MM.1S (cell line): ENCODE results near the gene GLRA1.

Source experiments
- DNase-seq: peaks from one replicate; pipeline ENCODE4 v3.0.0-alpha.2; 2015
- H2AFZ ChIP-seq: fragments of 300-600 bp; sonication (generic); 2 replicates; pipeline ENCODE4 v1.6.0; 2016; ENCODE audit warnings: antibody characterized with exemption, low read length
- H3F3A ChIP-seq: fragments of 300-600 bp; sonication (generic); 2 replicates; pipeline ENCODE4 v1.6.1; 2016; ENCODE audit warnings: mild to moderate bottlenecking, antibody characterized with exemption, low read length, moderate library complexity, mixed read lengths; ENCODE audit not compliant: insufficient read depth
- H3K27ac ChIP-seq: fragments of 300-600 bp; sonication (generic); 2 replicates; pipeline ENCODE4 v1.5.1; 2016; ENCODE audit warnings: mild to moderate bottlenecking, low read length
- H3K27me3 ChIP-seq: fragments of 300-600 bp; sonication (generic); replicated peaks from 2 replicates; pipeline ENCODE4 v1.6.0; 2016; ENCODE audit warnings: low read length; ENCODE audit not compliant: insufficient read depth
- H3K36me3 ChIP-seq: fragments of 300-600 bp; sonication (generic); replicated peaks from 2 replicates; pipeline ENCODE4 v1.6.1; 2016; ENCODE audit warnings: mild to moderate bottlenecking, low read length, mixed read lengths; ENCODE audit not compliant: insufficient read depth
- H3K4me1 ChIP-seq: fragments of 300-600 bp; sonication (generic); 2 replicates; pipeline ENCODE4 v1.6.1; 2016; ENCODE audit warnings: low read length, mixed read lengths
- H3K4me2 ChIP-seq: fragments of 300-600 bp; sonication (generic); 2 replicates; pipeline ENCODE4 v1.6.0; 2016; ENCODE audit warnings: low read depth, low read length
- H3K4me3 ChIP-seq: fragments of 300-600 bp; sonication (generic); 2 replicates; pipeline ENCODE4 v1.5.1; 2016; ENCODE audit warnings: low read length, mixed read lengths
- H3K79me2 ChIP-seq: fragments of 300-600 bp; sonication (generic); 2 replicates; pipeline ENCODE4 v1.6.1; 2016; ENCODE audit warnings: mixed run types, low read length, mixed read lengths
- H3K9ac ChIP-seq: fragments of 300-600 bp; sonication (generic); 2 replicates; pipeline ENCODE4 v1.6.1; 2016; ENCODE audit warnings: low read length, mixed read lengths
- H3K9me2 ChIP-seq: fragments of 300-600 bp; sonication (generic); replicated peaks from 2 replicates; pipeline ENCODE4 v1.6.1; 2016; ENCODE audit warnings: mild to moderate bottlenecking, low read length, mixed read lengths; ENCODE audit not compliant: insufficient read depth
- H3K9me3 ChIP-seq: fragments of 300-600 bp; sonication (generic); replicated peaks from 2 replicates; pipeline ENCODE4 v1.6.1; 2016; ENCODE audit warnings: mild to moderate bottlenecking, low read length, mixed read lengths; ENCODE audit not compliant: insufficient read depth
- H4K20me1 ChIP-seq: fragments of 300-600 bp; sonication (generic); 2 replicates; pipeline ENCODE4 v1.6.1; 2016; ENCODE audit warnings: mild to moderate bottlenecking, low read length, moderate library complexity, mixed read lengths; ENCODE audit not compliant: insufficient read depth
- CTCF ChIP-seq: fragments of 300-600 bp; sonication (generic); IDR thresholded peaks from 2 replicates; pipeline ENCODE4 v1.5.1; 2016; ENCODE audit warnings: antibody characterized with exemption, low read length, mixed read lengths
- EZH2 ChIP-seq: fragments of 300-600 bp; sonication (generic); optimal IDR thresholded peaks from 2 replicates; pipeline ENCODE3; 2017; ENCODE audit warnings: low read depth, mild to moderate bottlenecking, antibody characterized with exemption, low read length, mixed read lengths
- EZH2phosphoT487 ChIP-seq: fragments of 300-600 bp; sonication (generic); IDR thresholded peaks from 2 replicates; pipeline ENCODE4 v1.6.1; 2018; ENCODE audit warnings: antibody characterized with exemption, low read length

GLRA1 gene

GRCh38 chr5:151890299-151890698 lies 34.4 kb downstream of the GLRA1 start:
- Histone ChIP-seq H2AFZ (no peak overlapping the region), H3K4me3 (no peak overlapping the region), H3K27ac (no peak overlapping the region), H3K79me2 (no peaks in the 10 kb centered on the region), H3K4me2 (no peak overlapping the region), H3K9ac (no peak overlapping the region), H3K9me3 (no peaks in the 10 kb centered on the region), H3K9me2 (no peaks in the 10 kb centered on the region), H3K4me1 (no peaks in the 10 kb centered on the region), H4K20me1 (no peaks in the 10 kb centered on the region), H3F3A (no peaks in the 10 kb centered on the region), H3K27me3 (no peaks in the 10 kb centered on the region), H3K36me3 (no peaks in the 10 kb centered on the region)
- no peak for TF ChIP-seq CTCF
- no peak for TF ChIP-seq EZH2
- no peak for TF ChIP-seq EZH2phosphoT487
- no peak for DNase-seq

- no peaks in the 10 kb centered on the region for H4K20me1 ChIP-seq
- no peak overlapping the region for H2AFZ ChIP-seq
- TF ChIP-seq EZH2phosphoT487 = no peak
- TF ChIP-seq CTCF = no peak
- TF ChIP-seq EZH2 = no peak
- DNase-seq = no peak
- H3K9ac ChIP-seq = no peak overlapping the region
- H3K9me3 ChIP-seq = no peaks in the 10 kb centered on the region
- no peak overlapping the region for H3K4me3 ChIP-seq
- no peaks in the 10 kb centered on the region for H3K4me1 ChIP-seq
- no peaks in the 10 kb centered on the region for H3F3A ChIP-seq
- no peak overlapping the region for H3K4me2 ChIP-seq
- no peaks in the 10 kb centered on the region for H3K9me2 ChIP-seq
- no peaks in the 10 kb centered on the region for H3K36me3 ChIP-seq
- H3K27me3 ChIP-seq = no peaks in the 10 kb centered on the region
- H3K27ac ChIP-seq = no peak overlapping the region
- H3K79me2 ChIP-seq = no peaks in the 10 kb centered on the region
Observed at GRCh38 chr5:151889614-151890013, 35.0 kb downstream of the GLRA1 start.

- Histone ChIP-seq H2AFZ (no peak overlapping the region), H3K9me3 (no peaks in the 10 kb centered on the region), H3F3A (no peaks in the 10 kb centered on the region), H3K4me2 (no peak overlapping the region), H3K9ac (no peak overlapping the region), H3K4me1 (no peaks in the 10 kb centered on the region), H3K27me3 (no peaks in the 10 kb centered on the region), H4K20me1 (no peaks in the 10 kb centered on the region), H3K79me2 (no peaks in the 10 kb centered on the region), H3K27ac (no peak overlapping the region), H3K36me3 (no peaks in the 10 kb centered on the region), H3K4me3 (no peak overlapping the region), H3K9me2 (no peaks in the 10 kb centered on the region)
- TF ChIP-seq EZH2 (no peak), EZH2phosphoT487 (no peak), CTCF (no peak)
- DNase-seq = no peak
Observed at GRCh38 chr5:151886546-151887275, 37.9 kb downstream of the GLRA1 start.
